VCaP (cell line): ENCODE results near the gene PVR.

Experiments
- H3K27ac ChIP-seq: fragments of 450-650 bp; 2 replicates; pipeline ENCODE4 v1.5.1; 2017
- TF ChIP-seq, protein P1 (sequence below): fragments of 450-650 bp; conservative IDR thresholded peaks from 2 replicates; pipeline ENCODE4 v1.5.1; 2017; ENCODE audit warnings: mild to moderate bottlenecking, moderate library complexity

PVR gene

DNA sequence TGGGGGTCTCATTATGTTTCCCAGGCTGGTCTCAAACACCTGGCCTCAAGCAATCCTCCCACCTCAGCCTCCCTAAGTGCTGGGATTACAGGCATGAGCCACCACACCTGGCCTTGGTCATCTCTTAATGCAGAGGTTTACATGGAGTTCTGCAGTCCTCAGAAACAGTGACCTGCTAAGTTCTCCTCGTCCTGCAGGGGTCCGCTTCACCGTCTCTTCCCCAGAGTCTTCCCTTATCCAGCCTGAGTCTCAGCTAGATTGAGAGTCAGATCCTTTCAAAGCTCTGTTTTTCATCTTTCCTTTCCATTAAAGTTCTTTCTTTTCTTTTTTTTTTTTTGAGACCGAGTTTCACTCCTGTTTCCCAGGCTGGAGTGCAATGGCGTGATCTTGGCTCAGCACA is 33.2 kb upstream of the PVR start:
- TF ChIP-seq, protein P1, sequence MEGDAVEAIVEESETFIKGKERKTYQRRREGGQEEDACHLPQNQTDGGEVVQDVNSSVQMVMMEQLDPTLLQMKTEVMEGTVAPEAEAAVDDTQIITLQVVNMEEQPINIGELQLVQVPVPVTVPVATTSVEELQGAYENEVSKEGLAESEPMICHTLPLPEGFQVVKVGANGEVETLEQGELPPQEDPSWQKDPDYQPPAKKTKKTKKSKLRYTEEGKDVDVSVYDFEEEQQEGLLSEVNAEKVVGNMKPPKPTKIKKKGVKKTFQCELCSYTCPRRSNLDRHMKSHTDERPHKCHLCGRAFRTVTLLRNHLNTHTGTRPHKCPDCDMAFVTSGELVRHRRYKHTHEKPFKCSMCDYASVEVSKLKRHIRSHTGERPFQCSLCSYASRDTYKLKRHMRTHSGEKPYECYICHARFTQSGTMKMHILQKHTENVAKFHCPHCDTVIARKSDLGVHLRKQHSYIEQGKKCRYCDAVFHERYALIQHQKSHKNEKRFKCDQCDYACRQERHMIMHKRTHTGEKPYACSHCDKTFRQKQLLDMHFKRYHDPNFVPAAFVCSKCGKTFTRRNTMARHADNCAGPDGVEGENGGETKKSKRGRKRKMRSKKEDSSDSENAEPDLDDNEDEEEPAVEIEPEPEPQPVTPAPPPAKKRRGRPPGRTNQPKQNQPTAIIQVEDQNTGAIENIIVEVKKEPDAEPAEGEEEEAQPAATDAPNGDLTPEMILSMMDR = peak; percentile 66
- peak overlapping the region; percentile 64 for H3K27ac ChIP-seq

DNA sequence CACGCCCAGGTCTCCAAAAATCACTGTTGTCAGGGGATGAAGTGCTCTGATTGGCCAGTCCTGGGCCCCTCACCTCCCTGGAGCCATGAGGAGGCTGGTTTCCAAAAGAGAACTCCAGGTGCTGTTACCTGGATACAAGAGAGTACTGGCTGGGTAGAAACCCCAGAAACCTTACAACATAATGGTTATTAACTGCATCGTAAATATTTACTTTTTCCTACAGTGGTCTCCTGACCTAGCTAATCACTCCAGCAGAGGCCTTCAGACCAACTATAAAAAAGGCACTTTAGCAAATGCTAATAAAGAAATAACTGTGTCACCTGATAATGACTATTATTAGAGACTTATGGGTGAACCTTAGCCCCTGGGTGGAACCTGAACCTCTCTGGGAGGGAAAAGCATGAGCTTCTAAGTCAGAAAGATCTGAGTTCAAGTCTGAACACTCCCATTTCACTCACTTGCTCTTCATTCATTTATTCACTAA is 31.9 kb upstream of the PVR start:
- TF ChIP-seq, protein P1 = no peak
- peak overlapping the region; percentile 64 for H3K27ac ChIP-seq

DNA sequence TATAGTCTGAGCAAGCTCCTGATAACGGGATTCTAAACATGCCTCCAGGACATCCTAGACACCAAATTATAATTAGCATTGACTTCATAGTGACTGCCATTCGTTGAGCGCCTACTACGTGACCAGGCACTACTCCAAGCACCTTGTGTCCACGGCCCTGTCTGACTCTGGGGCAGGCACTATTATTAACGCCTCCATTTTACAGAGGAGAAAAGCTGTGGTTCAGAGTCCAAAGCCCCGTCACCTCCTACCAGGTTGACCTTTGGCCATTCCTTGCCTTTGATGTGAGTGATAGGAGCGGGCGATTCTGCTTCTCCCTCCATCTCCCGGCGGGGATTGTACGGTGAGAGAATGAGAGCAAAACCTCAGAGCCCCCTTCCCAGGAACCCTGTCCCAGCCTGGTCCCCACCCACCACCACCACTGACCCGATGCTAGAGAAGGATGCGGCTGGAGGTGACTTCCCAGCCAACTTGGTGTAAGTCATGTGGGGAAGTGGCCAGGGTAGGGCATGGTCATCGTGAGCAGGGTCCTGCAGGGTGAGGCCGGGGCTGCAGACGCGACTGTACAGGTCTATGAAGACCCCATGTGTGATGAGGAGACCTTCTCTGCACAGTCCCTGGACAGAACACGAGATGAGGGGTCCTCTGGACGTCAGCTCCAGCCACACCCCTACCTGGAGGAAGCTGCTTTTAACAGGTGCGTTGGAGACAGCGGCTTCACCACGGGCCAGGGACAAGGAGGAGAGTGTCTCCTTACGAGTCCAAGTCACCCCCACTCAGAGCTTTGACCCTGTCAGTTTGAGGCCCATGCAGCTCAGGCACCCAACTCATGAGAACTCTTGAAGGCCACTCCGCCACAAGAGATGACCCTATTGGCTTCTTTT is 30.2 kb upstream of the PVR start, which contains the start of gene IGSF23:
TSS of gene IGSF23 (plus strand) at position 269 of the 884 bp plus-strand sequence. CDS start at position 352, 83 bp downstream.
- peak within 1 kb of the TSS; percentile 78 for H3K27ac ChIP-seq
- TF ChIP-seq, protein P1 = no peak

DNA sequence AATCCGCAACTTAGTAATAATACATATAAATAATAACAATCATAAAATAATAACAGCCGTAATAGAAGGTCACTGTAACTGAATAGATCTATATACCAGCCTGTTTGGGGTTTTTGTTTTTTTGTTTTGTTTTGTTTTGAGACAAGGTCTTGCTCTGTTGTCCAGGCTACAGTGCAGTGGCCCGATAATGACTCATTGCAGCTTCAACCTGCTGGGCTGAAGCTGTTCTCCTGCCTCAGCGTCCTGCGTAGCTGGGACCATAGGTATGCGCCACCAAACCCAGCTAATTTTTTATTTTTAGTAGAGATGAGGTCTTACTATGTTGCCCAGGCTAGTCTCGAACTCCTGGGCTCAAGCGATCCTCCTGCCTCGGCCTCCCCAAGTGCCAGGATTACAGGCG is 29.4 kb upstream of the PVR start:
- peak overlapping the region; percentile 78 for H3K27ac ChIP-seq
- TF ChIP-seq, protein P1 = no peak

DNA sequence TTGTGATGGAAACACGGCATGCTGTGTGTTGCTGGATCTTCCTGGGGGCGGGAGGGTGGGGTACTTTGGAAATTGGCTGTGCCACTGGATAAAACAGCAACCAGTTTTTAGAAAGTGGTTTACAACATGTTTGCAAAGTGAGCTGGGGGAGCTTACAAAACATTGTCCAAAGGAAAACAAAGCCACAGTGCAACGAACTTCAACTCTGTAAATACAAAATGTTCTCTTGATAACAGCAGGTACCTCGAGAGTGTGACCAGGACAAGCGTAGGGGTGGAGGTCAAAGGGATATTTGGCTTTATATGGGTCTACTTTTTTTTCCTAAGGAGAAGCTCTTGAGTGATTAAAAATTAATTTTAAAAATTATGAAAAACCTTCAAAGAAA is 27.9 kb upstream of the PVR start:
- H3K27ac ChIP-seq = peak overlapping the region; percentile 78
- TF ChIP-seq, protein P1 = no peak

DNA sequence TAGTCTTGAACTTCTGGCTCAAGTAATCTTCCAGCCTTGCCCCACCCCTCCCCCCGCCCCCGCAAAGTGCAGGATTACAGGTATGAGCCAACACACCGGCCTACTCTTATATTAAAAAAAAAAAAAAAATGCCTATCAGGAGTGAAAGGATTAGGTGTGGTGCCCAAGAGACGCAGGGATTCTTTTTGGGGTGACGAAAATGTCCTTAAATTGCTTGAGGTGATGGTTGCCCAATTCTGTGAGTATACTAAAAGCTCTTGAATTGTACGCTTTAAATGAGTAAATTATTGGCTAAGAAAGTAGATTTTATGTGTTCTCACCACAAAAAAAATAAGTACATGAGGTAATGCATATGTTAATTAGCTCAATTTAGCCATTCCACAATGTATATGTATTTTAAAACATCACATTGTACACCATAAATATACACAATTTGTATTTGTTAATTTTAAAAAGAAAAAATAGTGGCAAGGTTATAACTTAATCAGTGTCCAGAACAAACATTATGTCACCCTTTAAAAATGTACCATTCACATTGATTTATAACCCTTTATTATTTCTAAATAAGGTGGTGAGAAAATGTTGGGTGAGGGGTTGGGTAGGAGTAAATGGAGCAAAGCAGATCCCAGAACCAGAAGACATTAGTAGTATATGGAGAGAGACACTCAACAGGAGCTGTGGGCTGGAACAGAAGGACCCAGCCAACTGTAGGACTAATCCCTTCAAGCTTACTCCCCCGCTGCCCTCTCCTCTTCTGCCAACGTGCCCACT is 26.4 kb upstream of the PVR start:
- TF ChIP-seq, protein P1 = no peak
- no peak overlapping the region for H3K27ac ChIP-seq
